SK-N-SH (cell line): ENCODE measurements around the gene CUX1. TPM values are rescaled to one million over a fixed set of nuclear protein-coding genes. Genes with fewer than 3 reads are reported as not detected.

ENCODE experiments used
- CTCF ChIA-PET: fragments of 300-600, 350-600 bp; formaldehyde crosslinking; extraction: SDS; loops from one replicate; lab custom pipeline; 2021; lab: Yijun Ruan, JAX
- POLR2A ChIA-PET: fragments of 350-600 bp; sonication (Branson Sonifier 250); formaldehyde crosslinking; extraction: SDS; loops from one replicate; lab custom pipeline; 2020; ENCODE audit warnings: antibody characterized with exemption, inconsistent platforms; lab: Yijun Ruan, JAX
- DNase-seq: peaks from one replicate; pipeline ENCODE4 v3.0.0; 2012
- H2AFZ ChIP-seq: fragments of 200-600 bp; sonication (generic); 2 replicates; pipeline ENCODE4 v1.8.1; 2016; ENCODE audit warnings: antibody characterized with exemption, mild to moderate bottlenecking, low read depth
- H3F3A ChIP-seq: fragments of 200-600 bp; sonication (generic); replicated peaks from 2 replicates; pipeline ENCODE3; 2016; ENCODE audit warnings: antibody characterized with exemption, mild to moderate bottlenecking; ENCODE audit not compliant: insufficient read depth
- H3K27ac ChIP-seq, 2 experiments: fragments of 200-500 bp in 1 of 2; fragments of 200-600 bp in 1 of 2; sonication (Bioruptor generic) in 1 of 2; sonication (generic), shearing (Covaris generic) in 1 of 2; 2 replicates each; pipeline versions ENCODE4 v1.5.1 to v1.6.1; 2014 to 2016; ENCODE audit warnings: low read depth in 2 of 2, inconsistent platforms in 1 of 2, low read length in 1 of 2, mild to moderate bottlenecking in 1 of 2, mixed read lengths in 1 of 2
- H3K27me3 ChIP-seq: fragments of 200-600 bp; sonication (generic), shearing (Covaris generic); 2 replicates; pipeline ENCODE4 v1.6.1; 2016; ENCODE audit warnings: mixed run types; ENCODE audit not compliant: insufficient read depth
- H3K36me3 ChIP-seq, 2 experiments: fragments of 200-500 bp in 1 of 2; fragments of 200-600 bp in 1 of 2; sonication (Bioruptor generic) in 1 of 2; sonication (generic) in 1 of 2; replicated peaks in 1 of 2; 2 replicates each; pipeline versions ENCODE3 to v1.5.1; 2014 to 2016; ENCODE audit warnings: low read length in 1 of 2, mild to moderate bottlenecking in 1 of 2; ENCODE audit not compliant: insufficient read depth in 2 of 2, control insufficient read depth in 1 of 2
- H3K4me1 ChIP-seq, 2 experiments: fragments of 200-500 bp in 1 of 2; fragments of 200-600 bp in 1 of 2; sonication (Bioruptor generic) in 1 of 2; sonication (generic), shearing (Covaris generic) in 1 of 2; 2 replicates each; pipeline versions ENCODE4 v1.5.1 to v1.6.1; 2014 to 2016; ENCODE audit warnings: low read depth in 1 of 2, low read length in 1 of 2, mixed run types in 1 of 2; ENCODE audit not compliant: insufficient read depth in 2 of 2, control insufficient read depth in 1 of 2
- H3K4me2 ChIP-seq: fragments of 200-600 bp; sonication (generic), shearing (Covaris generic); 2 replicates; pipeline ENCODE4 v1.6.1; 2017; ENCODE audit warnings: mixed run types
- H3K4me3 ChIP-seq, 2 experiments: fragments of 200-500 bp in 1 of 2; fragments of 200-600 bp in 1 of 2; sonication (Bioruptor generic) in 1 of 2; sonication (generic), shearing (Covaris generic) in 1 of 2; 2 replicates each; pipeline versions ENCODE4 v1.5.1 to v1.8.1; 2014 to 2016; ENCODE audit warnings: low read depth in 2 of 2, inconsistent platforms in 1 of 2, low read length in 1 of 2, mild to moderate bottlenecking in 1 of 2, mixed read lengths in 1 of 2, moderate library complexity in 1 of 2
- H3K79me2 ChIP-seq: fragments of 200-600 bp; sonication (generic); 2 replicates; pipeline ENCODE4 v1.8.1; 2017; ENCODE audit warnings: mild to moderate bottlenecking; ENCODE audit not compliant: insufficient read depth
- H3K9ac ChIP-seq: fragments of 200-600 bp; sonication (generic); 2 replicates; pipeline ENCODE4 v1.6.1; 2017; ENCODE audit warnings: mixed run types
- H3K9me2 ChIP-seq: fragments of 200-600 bp; sonication (generic); 2 replicates; pipeline ENCODE4 v1.6.1; 2017; ENCODE audit warnings: mixed run types
- H3K9me3 ChIP-seq: fragments of 200-600 bp; sonication (generic); 2 replicates; pipeline ENCODE4 v1.6.1; 2017; ENCODE audit warnings: mixed run types, mild to moderate bottlenecking, moderate library complexity
- H4K20me1 ChIP-seq: fragments of 200-600 bp; sonication (generic); 2 replicates; pipeline ENCODE4 v1.6.1; 2017; ENCODE audit warnings: mild to moderate bottlenecking, mixed run types; ENCODE audit not compliant: insufficient read depth
- GABPA ChIP-seq: IDR thresholded peaks from 2 replicates; pipeline ENCODE4 v1.4.0; 2012; ENCODE audit warnings: low read depth, mild to moderate bottlenecking
- JUND ChIP-seq: IDR thresholded peaks from 2 replicates; pipeline ENCODE4 v1.4.0; 2012
- MEF2A ChIP-seq: IDR thresholded peaks from 2 replicates; pipeline ENCODE4 v1.4.0; 2012; ENCODE audit warnings: low read depth, borderline replicate concordance
- MXI1 ChIP-seq: IDR thresholded peaks from 2 replicates; pipeline ENCODE4 v1.6.1; 2012; ENCODE audit warnings: mild to moderate bottlenecking, low read depth, low read length, improper control_type of control experiment
- NFIC ChIP-seq: IDR thresholded peaks from 2 replicates; pipeline ENCODE4 v1.4.0; 2012; ENCODE audit warnings: borderline replicate concordance
- NRF1 ChIP-seq: IDR thresholded peaks from 2 replicates; pipeline ENCODE4 v1.6.1; 2012; ENCODE audit warnings: low read depth, mild to moderate bottlenecking, low read length
- RAD21 ChIP-seq: IDR thresholded peaks from 2 replicates; pipeline ENCODE4 v1.6.1; 2012; ENCODE audit warnings: mild to moderate bottlenecking, low read length
- RCOR1 ChIP-seq: fragments of 150-350 bp; IDR thresholded peaks from 2 replicates; pipeline ENCODE4 v1.6.1; 2017; ENCODE audit warnings: antibody characterized with exemption, low read length
- SMC3 ChIP-seq: IDR thresholded peaks from 2 replicates; pipeline ENCODE4 v1.6.1; 2012; ENCODE audit warnings: low read depth, low read length, improper control_type of control experiment
- TEAD4 ChIP-seq: IDR thresholded peaks from 2 replicates; pipeline ENCODE4 v1.4.0; 2012; ENCODE audit warnings: mild to moderate bottlenecking, borderline replicate concordance; ENCODE audit not compliant: insufficient read depth
- WGBS: methylation state at CpG from one replicate; pipeline ENCODE4 v1.1.6; 2017; ENCODE audit warnings: low lambda C conversion rate; 5-methylcytosine and 5-hydroxymethylcytosine counted together
- polyA plus RNA-seq, 3 experiments: library from polyadenylated mRNA; depleted of rRNA; stranded (reverse); fragments of >200 nt; gene quantifications; 2 replicates each; pipeline ENCODE4 v1.2.3, GENCODE V29; 2012
- TF ChIP-seq, protein P1 (sequence below): IDR thresholded peaks from 2 replicates; pipeline ENCODE4 v1.6.1; 2012; ENCODE audit warnings: mild to moderate bottlenecking, low read depth, low read length, moderate library complexity
- TF ChIP-seq, protein P2 (sequence below): IDR thresholded peaks from 2 replicates; pipeline ENCODE4 v1.4.0; 2012; ENCODE audit warnings: low read depth
- TF ChIP-seq, protein P3 (sequence below): IDR thresholded peaks from 2 replicates; pipeline ENCODE4 v1.4.0; 2012; ENCODE audit warnings: low read depth, borderline replicate concordance
- TF ChIP-seq, protein P4 (sequence below): fragments of 200-600 bp; sonication (generic); IDR thresholded peaks from 2 replicates; pipeline ENCODE4 v1.6.1; 2017; ENCODE audit warnings: antibody characterized with exemption, mild to moderate bottlenecking, moderate library complexity
- TF ChIP-seq, protein P5 (sequence below): IDR thresholded peaks from 2 replicates; pipeline ENCODE4; 2012
- TF ChIP-seq, protein P6 (sequence below): fragments of 150-350 bp; IDR thresholded peaks from 2 replicates; pipeline ENCODE4 v1.6.1; 2017; ENCODE audit warnings: antibody characterized with exemption, low read length, low read depth, borderline replicate concordance

Gene CUX1
- polyA plus RNA-seq, 1 of the 3 experiments (the other 2 are of a cell fraction), result 68.6 TPM

DNA sequence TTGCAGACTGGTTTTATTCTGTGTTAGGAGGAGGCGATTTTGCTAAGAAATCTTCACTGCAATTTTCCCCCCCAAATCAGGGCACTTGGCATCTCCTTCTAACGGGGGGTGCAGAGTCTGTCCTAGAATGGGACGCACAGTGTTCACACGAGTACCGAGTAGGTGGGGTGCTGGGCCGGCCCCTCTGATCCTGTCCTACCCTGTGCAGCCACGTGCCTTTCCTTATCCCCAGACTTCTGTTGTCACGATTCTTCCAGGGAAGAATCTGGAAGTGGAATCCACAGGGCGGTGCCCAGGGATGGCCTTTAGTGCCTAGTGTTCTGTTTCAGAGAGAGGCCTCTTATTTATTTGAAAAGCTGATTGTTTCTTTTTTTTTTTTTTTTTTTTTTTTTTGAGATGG lies 16.4 kb downstream of the CUX1 start (continued):
- TF ChIP-seq, protein P1, sequence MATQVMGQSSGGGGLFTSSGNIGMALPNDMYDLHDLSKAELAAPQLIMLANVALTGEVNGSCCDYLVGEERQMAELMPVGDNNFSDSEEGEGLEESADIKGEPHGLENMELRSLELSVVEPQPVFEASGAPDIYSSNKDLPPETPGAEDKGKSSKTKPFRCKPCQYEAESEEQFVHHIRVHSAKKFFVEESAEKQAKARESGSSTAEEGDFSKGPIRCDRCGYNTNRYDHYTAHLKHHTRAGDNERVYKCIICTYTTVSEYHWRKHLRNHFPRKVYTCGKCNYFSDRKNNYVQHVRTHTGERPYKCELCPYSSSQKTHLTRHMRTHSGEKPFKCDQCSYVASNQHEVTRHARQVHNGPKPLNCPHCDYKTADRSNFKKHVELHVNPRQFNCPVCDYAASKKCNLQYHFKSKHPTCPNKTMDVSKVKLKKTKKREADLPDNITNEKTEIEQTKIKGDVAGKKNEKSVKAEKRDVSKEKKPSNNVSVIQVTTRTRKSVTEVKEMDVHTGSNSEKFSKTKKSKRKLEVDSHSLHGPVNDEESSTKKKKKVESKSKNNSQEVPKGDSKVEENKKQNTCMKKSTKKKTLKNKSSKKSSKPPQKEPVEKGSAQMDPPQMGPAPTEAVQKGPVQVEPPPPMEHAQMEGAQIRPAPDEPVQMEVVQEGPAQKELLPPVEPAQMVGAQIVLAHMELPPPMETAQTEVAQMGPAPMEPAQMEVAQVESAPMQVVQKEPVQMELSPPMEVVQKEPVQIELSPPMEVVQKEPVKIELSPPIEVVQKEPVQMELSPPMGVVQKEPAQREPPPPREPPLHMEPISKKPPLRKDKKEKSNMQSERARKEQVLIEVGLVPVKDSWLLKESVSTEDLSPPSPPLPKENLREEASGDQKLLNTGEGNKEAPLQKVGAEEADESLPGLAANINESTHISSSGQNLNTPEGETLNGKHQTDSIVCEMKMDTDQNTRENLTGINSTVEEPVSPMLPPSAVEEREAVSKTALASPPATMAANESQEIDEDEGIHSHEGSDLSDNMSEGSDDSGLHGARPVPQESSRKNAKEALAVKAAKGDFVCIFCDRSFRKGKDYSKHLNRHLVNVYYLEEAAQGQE, result no peak
- TF ChIP-seq, protein P2, sequence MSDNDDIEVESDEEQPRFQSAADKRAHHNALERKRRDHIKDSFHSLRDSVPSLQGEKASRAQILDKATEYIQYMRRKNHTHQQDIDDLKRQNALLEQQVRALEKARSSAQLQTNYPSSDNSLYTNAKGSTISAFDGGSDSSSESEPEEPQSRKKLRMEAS, result no peak
- TF ChIP-seq SMC3 (no peak), TEAD4 (no peak), MXI1 (no peak), JUND (no peak)
- TF ChIP-seq, protein P3, sequence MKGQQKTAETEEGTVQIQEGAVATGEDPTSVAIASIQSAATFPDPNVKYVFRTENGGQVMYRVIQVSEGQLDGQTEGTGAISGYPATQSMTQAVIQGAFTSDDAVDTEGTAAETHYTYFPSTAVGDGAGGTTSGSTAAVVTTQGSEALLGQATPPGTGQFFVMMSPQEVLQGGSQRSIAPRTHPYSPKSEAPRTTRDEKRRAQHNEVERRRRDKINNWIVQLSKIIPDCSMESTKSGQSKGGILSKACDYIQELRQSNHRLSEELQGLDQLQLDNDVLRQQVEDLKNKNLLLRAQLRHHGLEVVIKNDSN, result no peak
- TF ChIP-seq, protein P4, sequence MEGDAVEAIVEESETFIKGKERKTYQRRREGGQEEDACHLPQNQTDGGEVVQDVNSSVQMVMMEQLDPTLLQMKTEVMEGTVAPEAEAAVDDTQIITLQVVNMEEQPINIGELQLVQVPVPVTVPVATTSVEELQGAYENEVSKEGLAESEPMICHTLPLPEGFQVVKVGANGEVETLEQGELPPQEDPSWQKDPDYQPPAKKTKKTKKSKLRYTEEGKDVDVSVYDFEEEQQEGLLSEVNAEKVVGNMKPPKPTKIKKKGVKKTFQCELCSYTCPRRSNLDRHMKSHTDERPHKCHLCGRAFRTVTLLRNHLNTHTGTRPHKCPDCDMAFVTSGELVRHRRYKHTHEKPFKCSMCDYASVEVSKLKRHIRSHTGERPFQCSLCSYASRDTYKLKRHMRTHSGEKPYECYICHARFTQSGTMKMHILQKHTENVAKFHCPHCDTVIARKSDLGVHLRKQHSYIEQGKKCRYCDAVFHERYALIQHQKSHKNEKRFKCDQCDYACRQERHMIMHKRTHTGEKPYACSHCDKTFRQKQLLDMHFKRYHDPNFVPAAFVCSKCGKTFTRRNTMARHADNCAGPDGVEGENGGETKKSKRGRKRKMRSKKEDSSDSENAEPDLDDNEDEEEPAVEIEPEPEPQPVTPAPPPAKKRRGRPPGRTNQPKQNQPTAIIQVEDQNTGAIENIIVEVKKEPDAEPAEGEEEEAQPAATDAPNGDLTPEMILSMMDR, result no peak

DNA sequence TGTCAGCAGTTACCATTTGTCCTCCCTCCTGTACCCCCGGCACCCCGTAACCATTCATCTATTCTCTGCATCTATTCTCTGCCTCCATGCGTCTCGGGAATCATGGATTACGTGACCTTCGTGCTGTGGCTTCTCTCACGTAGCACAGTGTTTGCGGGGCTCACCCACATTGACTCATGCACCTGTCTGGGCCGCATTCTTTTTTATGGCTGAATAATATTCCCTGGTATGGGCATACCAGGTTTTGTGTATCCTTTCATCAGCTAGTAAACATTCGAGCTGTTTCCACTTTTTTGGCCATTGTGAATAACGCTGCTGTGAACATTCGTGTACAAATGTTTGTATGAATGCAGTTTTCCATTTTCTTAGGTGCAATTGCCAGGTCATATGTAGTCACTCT lies 17.7 kb downstream of the CUX1 start:
- peaks cover 98% of the 10 kb centered on the region for H3K79me2 ChIP-seq
- DNase-seq, result no peak
- no peak overlapping the region for H2AFZ ChIP-seq
- no peaks in the 10 kb centered on the region; a peak in 1 of 4 replicates for H3K4me1 ChIP-seq
- peaks cover 7% of the 10 kb centered on the region for H3F3A ChIP-seq
- H3K27ac ChIP-seq, result no peak overlapping the region
- H3K36me3 ChIP-seq, result peaks cover 0 to 3% of the 10 kb centered on the region in 2 experiments
- WGBS, result 96% methylated on average over 12 of the region's 12 CpGs
- CTCF ChIA-PET, result interaction anchor here (0.5 to 1.5 kb wide), 3 partner anchors 21 to 402 kb away, joined by 3 to 4 read pairs (median 3); no protein-coding TSS in a partner anchor
- POLR2A ChIA-PET, result no interaction called here
- H3K9me2 ChIP-seq, result no peaks in the 10 kb centered on the region
- no peak overlapping the region for H3K4me2 ChIP-seq
- TF ChIP-seq, protein P1, result no peak
- TF ChIP-seq, protein P5, sequence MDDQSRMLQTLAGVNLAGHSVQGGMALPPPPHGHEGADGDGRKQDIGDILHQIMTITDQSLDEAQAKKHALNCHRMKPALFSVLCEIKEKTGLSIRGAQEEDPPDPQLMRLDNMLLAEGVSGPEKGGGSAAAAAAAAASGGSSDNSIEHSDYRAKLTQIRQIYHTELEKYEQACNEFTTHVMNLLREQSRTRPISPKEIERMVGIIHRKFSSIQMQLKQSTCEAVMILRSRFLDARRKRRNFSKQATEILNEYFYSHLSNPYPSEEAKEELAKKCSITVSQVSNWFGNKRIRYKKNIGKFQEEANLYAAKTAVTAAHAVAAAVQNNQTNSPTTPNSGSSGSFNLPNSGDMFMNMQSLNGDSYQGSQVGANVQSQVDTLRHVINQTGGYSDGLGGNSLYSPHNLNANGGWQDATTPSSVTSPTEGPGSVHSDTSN, result no peak
- TF ChIP-seq SMC3 (no peak), JUND (no peak), RCOR1 (no peak), GABPA (no peak), RAD21 (no peak), NRF1 (no peak), MEF2A (no peak), NFIC (no peak)
- TF ChIP-seq, protein P6, sequence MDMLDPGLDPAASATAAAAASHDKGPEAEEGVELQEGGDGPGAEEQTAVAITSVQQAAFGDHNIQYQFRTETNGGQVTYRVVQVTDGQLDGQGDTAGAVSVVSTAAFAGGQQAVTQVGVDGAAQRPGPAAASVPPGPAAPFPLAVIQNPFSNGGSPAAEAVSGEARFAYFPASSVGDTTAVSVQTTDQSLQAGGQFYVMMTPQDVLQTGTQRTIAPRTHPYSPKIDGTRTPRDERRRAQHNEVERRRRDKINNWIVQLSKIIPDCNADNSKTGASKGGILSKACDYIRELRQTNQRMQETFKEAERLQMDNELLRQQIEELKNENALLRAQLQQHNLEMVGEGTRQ, result no peak
- H3K9me3 ChIP-seq, result no peaks in the 10 kb centered on the region
- H3K9ac ChIP-seq, result no peak overlapping the region
- H3K27me3 ChIP-seq, result no peaks in the 10 kb centered on the region
- H3K4me3 ChIP-seq, result no peak overlapping the region
- H4K20me1 ChIP-seq, result peaks cover 77% of the 10 kb centered on the region
